GM19193 (cell line): ENCODE results near the gene LONRF2.

ENCODE experiments used
- POLR2A ChIP-seq: IDR thresholded peaks from 4 replicates; pipeline ENCODE4 v1.6.1; 2011; ENCODE audit not compliant: insufficient read depth, insufficient read length; ENCODE audit errors: extremely low read depth

Gene LONRF2

DNA sequence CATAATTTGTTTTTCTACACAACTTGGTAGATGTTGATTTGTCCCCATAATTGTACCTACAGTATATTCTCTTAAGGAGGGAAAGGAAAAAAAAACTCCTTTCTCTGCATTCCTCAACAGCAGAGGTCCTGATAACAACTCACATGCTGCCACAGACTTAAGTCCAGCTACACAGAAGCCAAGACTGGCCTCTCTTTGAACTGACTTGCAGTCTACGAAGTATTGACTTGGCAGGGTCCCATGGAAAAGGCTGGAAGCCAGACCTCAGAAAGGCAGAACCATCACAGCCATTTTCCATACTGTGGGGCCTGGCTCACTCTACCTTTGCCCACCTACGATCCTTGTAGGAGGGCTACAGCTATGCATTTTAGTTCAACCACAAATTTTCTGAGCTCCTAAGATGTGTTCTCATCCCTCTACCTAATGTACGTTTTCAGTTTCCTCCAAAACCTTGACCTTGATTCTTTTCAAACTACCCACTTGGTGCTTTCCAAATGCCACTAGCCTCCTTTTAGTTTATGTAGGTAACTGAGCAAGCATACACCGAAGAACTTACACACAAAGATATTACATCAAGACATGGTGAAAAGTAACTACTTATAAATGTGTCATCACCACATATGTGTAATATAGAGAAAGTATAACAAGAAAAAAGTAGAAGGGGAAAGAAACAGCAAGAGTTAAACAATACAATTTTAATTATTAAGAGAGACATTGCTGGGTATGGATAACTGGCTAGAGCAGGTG is 12.2 kb downstream of the LONRF2 start:
- TF ChIP-seq POLR2A, result no peak

DNA sequence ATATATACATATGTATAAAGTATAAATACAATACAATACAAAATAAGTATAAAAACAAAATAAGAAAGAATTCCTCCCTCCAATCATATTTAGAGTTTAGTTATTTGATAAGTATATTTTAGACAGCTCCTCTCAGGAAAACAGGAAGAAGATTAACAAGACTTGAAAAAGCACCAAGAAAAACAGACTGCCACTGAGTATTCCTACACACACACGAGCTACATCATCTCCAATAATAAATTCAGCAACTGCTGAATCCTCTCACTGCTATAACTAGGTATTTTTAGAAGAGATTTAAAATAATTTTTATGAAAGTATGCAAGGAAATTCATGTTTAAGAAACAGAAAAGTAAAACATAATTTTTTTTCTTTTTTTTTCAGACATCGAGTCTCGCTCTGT is 13.0 kb downstream of the LONRF2 start:
- TF ChIP-seq POLR2A, result no peak

DNA sequence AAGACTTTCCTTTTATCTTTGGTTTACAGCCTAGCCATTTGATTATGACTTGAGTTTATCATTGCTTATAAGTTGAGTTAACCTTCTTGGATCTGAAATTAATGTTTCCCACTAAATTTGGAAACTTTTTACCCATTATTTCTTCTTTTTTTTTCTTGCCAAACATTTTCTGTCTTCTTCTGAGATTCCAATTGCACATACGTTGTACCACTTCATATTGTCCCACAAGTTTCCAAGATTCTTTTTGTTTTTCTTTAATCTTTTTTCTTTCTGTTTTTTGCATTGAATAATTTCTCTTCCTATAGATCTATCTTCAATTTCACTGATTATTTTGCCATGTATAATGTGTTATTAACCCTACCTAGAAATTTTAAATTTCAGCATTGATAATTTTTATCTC is 18.6 kb downstream of the LONRF2 start:
- TF ChIP-seq POLR2A, result no peak

DNA sequence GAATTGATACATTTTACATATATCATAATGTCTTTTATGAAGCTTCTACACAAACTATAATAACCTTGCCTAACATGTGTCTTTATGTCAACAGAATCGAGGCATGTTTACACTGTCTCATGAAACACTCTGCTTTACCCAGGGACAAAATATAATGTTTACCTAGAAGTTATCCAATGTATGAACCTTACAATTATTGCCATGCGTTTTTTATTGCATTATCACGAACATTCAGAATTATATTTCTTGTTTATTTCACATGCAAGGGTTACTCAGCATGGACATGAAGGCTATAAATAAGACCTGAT is 19.8 kb downstream of the LONRF2 start:
- no peak for TF ChIP-seq POLR2A

DNA sequence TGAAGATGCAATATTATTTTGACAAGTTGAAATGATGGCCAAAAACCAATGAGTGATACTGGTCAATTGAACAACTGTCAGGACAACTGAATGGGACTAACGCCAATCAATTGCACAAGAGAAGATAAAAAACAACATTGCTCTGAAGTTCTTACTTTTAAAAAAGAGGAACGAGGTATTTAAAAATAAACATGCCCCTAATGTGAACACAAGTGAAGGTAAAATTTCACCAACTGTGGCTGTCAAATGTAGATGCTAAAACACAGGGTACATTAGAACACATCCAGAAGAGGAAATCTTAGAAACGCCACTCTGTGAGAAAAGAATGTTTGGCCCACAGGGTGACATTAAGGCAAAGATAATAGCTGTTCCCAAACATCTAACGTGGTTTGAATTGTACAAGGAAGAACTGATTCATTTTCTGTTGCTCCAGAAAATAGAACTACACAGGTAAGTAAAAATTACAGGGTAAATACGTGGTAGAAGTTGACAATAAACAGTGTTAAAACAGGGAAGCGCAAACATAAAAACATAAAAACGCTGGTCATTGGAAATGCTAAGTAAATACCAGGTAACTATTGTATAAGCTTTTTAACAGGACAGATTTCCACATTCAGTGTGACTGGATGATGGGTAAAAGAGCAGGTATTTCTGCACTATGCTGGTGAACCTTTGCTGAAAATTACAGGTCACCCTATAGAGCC is 20.3 kb downstream of the LONRF2 start:
- no peak for TF ChIP-seq POLR2A

DNA sequence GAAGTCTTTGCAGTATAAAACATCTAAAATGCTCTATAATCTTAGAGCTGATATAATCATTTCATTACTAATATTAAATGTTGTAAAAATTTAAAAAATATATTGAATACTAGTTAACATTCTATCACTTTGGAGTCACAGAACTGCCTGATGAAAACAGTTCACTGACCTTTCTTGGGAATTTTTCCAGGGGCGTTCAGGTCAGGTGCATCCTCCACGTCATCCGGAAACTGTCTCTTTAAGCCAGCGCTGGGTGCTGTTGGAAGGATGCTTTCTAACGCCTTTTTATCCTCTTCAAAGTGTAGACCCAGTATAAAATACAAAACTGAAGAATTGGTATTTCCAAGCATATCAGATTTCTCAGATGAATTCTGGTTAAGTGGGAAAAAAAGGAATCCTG is 22.8 kb downstream of the LONRF2 start:
- TF ChIP-seq POLR2A, result no peak

DNA sequence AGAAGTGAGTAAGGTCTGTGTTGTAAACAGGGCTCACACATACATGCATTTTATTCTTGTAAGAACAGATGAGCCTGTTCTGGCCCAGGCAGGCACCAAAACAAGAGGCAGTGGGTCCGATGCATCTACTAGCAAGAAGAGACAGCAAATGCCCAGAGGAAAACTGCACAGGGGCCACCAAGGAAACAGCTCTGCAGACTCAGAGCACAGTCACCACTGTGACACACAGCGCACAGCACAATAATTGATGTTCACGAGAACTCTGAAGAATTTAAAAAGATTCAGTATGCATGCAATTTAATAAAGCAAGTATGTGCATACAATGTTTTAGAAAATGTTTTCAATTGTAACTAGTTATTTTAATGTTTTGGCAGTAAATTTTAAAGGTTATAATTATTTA is 24.8 kb downstream of the LONRF2 start:
- no peak for TF ChIP-seq POLR2A

DNA sequence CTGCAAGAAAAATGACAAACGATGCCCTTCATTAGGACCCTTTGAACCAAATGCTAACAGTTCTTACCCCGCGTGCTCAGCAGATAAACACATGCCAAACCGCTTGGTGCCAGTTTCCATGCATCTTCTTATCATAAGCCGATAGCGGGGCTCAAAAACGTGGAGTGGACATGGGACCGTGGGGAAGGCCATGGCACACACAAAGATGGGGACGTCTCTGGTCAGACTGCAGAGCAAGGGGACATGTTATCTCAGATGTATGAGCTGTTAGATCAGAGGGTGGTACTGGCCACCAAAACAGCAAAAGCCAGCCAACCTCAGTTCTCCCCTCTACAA is 28.2 kb downstream of the LONRF2 start:
- TF ChIP-seq POLR2A, result no peak

DNA sequence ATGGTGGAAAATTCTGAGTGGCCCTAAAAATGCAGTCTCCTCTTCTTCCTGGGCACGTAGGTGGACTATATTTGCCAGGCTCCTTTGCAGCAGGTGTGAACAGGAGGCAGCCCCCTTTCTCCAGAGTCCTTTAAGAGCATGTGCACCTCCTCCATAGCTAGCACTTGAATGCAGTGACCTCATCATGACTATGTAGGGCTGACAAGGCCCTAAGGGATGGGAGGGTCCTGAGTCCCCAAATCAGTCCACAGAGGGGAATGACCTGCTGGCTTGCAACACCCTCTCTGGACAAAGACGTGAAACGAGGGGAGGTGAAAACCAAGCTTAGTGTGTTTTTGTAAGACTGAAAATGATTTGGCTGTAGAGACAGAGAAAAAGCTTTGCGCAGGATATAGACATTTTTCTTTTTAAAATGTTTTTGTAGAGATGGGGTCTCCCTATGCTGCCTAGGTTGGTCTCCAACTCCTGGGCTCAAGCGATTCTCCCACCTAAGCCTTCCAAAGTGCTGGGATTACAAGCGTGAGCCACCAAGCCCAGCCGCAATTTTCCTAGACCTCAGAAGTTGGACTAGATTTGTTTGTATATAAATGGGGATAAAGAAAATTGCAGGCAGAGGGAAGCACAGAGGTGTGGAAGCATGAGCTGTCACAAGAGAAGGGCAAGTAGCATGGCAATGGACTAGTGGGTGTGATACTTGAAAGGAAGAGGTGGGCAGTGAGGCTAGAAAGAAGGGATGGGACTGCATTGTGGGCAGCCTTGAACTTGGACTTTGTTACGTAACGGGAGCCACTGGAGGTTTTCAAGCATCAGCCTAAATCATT is 28.8 kb downstream of the LONRF2 start:
- no peak for TF ChIP-seq POLR2A

DNA sequence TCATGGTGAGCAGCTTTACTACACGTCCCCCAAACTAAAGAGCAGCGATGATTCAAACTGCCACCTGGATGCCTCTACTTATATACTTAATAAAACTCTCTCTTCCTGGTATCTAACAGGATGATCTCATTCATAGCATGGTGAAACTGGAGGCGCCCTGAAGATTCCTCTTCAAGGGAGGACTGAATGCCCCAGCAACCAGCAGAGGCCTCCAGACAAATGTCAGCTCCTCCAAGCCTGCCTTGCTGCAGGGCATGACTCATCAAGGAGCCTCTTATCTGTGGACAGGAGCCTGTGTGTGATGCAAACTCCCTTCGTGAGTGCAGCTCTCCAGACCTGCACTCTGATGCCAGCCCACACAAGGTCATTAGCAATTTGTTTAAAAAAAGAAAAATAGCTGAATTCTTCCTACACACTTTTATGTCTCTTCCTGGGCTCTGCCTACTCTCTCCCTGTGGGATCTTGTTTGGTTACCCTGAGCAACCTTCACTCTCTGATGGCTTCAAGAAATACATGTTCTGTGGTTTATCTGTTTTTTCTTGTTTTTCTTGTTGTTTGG is 30.2 kb downstream of the LONRF2 start:
- TF ChIP-seq POLR2A, result no peak

DNA sequence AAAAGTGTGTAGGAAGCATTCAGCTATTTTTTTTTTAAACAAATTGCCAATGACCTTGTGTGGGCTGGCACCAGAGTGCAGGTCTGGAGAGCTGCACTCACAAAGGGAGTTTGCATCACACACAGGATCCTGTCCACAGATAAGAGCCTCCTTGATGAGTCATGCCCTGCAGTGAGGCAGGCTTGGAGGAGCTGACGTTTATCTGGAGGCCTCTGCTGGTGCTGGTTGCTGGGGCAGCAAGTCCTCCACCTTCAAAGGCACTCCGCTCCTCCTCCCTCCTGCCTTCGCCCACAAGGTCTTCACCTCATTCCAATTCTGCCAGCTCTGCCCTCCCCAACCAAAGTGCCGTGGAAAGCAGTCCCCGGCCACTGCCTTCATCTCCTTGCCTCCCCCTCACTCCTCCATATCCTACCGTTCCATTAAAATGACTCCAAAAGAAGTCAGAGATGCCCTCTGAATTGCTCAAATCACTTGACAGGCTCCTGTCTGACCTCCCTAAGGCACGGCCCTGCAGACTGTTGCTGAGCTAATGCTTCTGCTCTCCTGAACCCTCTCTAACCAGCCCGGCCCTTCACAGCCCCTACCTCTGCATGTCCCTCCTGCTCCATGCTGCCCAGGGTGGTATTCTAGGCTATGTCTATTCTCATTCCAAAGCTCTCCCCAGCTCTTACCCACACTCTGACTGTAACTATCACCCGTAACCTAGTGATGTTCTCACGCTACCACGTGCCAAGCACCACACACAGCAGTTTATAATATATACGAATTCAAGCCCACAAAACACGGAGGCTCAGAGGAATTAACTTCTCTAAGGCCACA is 30.9 kb downstream of the LONRF2 start:
- TF ChIP-seq POLR2A, result no peak

DNA sequence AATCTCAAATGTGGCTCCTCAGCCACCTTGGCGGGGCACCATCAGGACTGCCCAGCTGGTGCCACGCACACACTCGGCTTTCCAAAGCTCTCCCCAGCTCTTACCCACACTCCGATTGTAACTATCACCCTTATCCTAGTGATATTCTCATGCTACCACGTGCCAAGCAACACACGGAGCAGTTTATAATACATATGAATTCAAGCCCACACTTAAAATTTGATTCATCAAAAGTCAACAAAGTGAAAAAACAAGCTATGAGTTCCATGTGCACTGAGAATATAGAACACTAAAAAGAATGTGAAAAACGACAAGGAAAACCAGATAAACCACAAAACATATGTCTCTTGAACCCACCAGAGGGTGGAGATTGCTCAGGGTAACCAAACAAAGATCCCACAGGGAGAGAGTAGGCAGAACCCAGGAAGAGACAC is 31.6 kb downstream of the LONRF2 start:
- TF ChIP-seq POLR2A, result no peak

DNA sequence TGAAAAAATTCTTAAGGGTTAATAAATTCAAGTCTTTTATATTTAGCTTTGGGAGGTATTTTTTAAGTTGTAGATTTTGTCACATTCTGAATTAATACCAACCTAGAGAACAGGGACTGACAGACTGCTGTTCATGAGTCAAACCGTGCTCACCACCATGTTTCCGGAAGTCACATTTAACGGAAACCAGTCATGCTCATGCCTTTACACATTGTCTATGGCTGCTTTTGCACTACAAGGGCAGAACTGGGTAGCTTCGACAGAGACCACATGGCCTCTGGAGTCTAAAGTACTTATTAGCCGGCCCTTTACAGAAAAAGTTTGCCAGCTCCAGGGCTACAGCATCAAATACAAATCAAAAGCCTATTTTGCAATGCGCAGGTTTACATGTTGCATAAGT is 33.3 kb downstream of the LONRF2 start:
- TF ChIP-seq POLR2A, result no peak

DNA sequence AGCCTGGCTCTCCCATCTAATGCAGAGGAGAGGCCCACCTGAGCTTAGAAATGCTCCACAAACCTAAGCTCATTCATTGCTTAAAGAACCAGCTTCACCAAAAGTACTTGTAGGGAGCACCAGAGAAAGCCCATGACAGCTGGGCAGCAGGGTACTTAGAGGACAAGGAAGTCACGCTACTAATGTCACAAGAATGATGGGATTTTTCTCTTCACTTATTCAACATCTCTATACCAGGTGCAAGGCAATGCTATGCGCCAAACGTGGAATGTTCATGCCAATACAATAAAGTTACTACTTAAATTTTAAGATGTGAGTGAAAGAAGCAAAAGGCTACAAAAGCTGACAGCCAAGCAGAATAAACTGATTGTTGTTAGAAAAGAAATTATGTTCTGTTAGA is 36.0 kb downstream of the LONRF2 start:
- TF ChIP-seq POLR2A, result no peak

DNA sequence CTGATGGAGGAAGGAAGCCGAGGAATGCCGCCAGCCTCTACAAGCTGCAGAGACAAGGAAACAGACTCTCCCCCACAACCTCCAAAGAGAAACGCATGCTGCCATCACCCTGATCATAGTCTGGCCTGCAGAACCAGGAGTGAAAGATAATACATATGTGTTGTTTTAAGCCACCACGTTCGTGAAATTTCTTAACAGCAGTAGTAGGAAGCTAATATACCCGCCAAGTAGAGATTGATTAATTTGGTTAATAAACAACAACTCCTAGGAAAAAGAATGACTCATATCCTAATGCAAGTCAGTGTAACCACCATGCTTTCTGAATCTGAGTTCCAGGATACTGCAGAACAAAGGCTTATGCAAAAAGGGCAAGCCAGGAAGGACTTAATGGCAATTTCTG is 36.6 kb downstream of the LONRF2 start:
- no peak for TF ChIP-seq POLR2A
